K562 (cell line): Measurements from ENCODE around the gene ZNF17. TPM values are rescaled to one million over a fixed set of nuclear protein-coding genes. Genes with fewer than 3 reads are reported as not detected.

Source experiments
- ATF1 ChIP-seq, 2 experiments: fragments of 450-650 bp in 1 of 2; IDR thresholded peaks; 2 replicates each; pipeline ENCODE4 v1.6.1; 2016; ENCODE audit warnings: missing compliant biosample characterization in 1 of 2, missing genetic modification characterization in 1 of 2
- BCOR ChIP-seq: fragments of 450-650 bp; IDR thresholded peaks from 2 replicates; pipeline ENCODE4 v1.6.1; 2016
- ELF2 ChIP-seq: fragments of 250-450 bp; sonication (Bioruptor Pico); IDR thresholded peaks from 2 replicates; pipeline ENCODE4 v1.5.0; 2021; ENCODE audit warnings: mild to moderate bottlenecking
- ETV6 ChIP-seq, 3 experiments: fragments of 150-350 bp in 1 of 3; sonication (generic) in 1 of 3; formaldehyde crosslinking in 1 of 3; IDR thresholded peaks; 2 replicates each; pipeline versions ENCODE4 v1.6.1 to v1.8.0; 2014 to 2022; ENCODE audit warnings: borderline replicate concordance in 2 of 3, low read depth in 2 of 3, antibody characterized with exemption in 1 of 3, low read length in 1 of 3, mild to moderate bottlenecking in 1 of 3, missing genetic modification reagents in 1 of 3
- FOXA3 ChIP-seq, 2 experiments: fragments of 450-650 bp in 1 of 2; sonication (generic) in 1 of 2; formaldehyde crosslinking; IDR thresholded peaks in 1 of 2; conservative IDR thresholded peaks in 1 of 2; 2 replicates each; pipeline versions ENCODE4 v1.4.0 to v1.8.0; 2020 to 2022; ENCODE audit warnings: mild to moderate bottlenecking in 2 of 2, missing genetic modification reagents in 1 of 2
- GABPB2 ChIP-seq: fragments of 250-450 bp; sonication (Bioruptor Pico); conservative IDR thresholded peaks from 2 replicates; pipeline ENCODE4 v1.5.1; 2021; ENCODE audit warnings: mild to moderate bottlenecking
- GTF2E2 ChIP-seq: fragments of 200-800 bp; sonication (Bioruptor generic); IDR thresholded peaks from 2 replicates; pipeline ENCODE4 v1.6.1; 2016; ENCODE audit warnings: missing genetic modification characterization, missing compliant biosample characterization
- HEY1 ChIP-seq: fragments of 250-450 bp; sonication (Bioruptor Pico); IDR thresholded peaks from 2 replicates; pipeline ENCODE4 v1.5.0; 2020; ENCODE audit warnings: mild to moderate bottlenecking, moderate library complexity, borderline replicate concordance
- JUN ChIP-seq, 2 experiments: sonication (generic) in 1 of 2; formaldehyde crosslinking in 1 of 2; IDR thresholded peaks; 2 replicates each; pipeline versions ENCODE4 v1.6.1 to v1.8.0; 2012 to 2022; ENCODE audit warnings: borderline replicate concordance in 2 of 2, mild to moderate bottlenecking in 2 of 2, improper control_type of control experiment in 1 of 2, low read depth in 1 of 2, low read length in 1 of 2, missing genetic modification reagents in 1 of 2
- KAT7 ChIP-seq: sonication (generic); formaldehyde crosslinking; IDR thresholded peaks from 2 replicates; pipeline ENCODE4 v1.8.0; 2022; ENCODE audit warnings: missing genetic modification reagents, mild to moderate bottlenecking, borderline replicate concordance
- MCM5 ChIP-seq: fragments of 450-650 bp; IDR thresholded peaks from 2 replicates; pipeline ENCODE4 v1.6.1; 2016; ENCODE audit warnings: low read depth
- NR2C1 ChIP-seq, 2 experiments: fragments of 450-650 bp; IDR thresholded peaks; 2 replicates each; pipeline ENCODE4 v1.6.1; 2017; ENCODE audit warnings: mild to moderate bottlenecking in 2 of 2, antibody characterized with exemption in 1 of 2, inconsistent platforms in 1 of 2, missing compliant biosample characterization in 1 of 2, missing genetic modification characterization in 1 of 2
- PTRF ChIP-seq: fragments of 450-650 bp; IDR thresholded peaks from 2 replicates; pipeline ENCODE4 v1.6.1; 2016; ENCODE audit warnings: mild to moderate bottlenecking, missing genetic modification characterization, missing compliant biosample characterization
- ZEB2 ChIP-seq: fragments of 450-650 bp; IDR thresholded peaks from 2 replicates; pipeline ENCODE4 v1.6.1; 2016
- ZFX ChIP-seq: sonication (generic); formaldehyde crosslinking; IDR thresholded peaks from 2 replicates; pipeline ENCODE4 v1.8.0; 2022; ENCODE audit warnings: mild to moderate bottlenecking, missing genetic modification reagents, moderate library complexity
- ZNF140 ChIP-seq: fragments of 250-450 bp; sonication (Bioruptor Pico); IDR thresholded peaks from 2 replicates; pipeline ENCODE4 v1.8.0; 2021; ENCODE audit warnings: moderate library complexity, mild to moderate bottlenecking, inconsistent platforms
- ZNF174 ChIP-seq: fragments of 250-450 bp; sonication (Bioruptor Pico); IDR thresholded peaks from 2 replicates; pipeline ENCODE4 v1.4.0; 2020; ENCODE audit warnings: mild to moderate bottlenecking
- ZNF311 ChIP-seq: fragments of 250-450 bp; sonication (Bioruptor Pico); IDR thresholded peaks from 2 replicates; pipeline ENCODE4 v1.4.0; 2020; ENCODE audit warnings: mild to moderate bottlenecking, moderate library complexity
- ZSCAN29 ChIP-seq: fragments of 450-650 bp; IDR thresholded peaks from 2 replicates; pipeline ENCODE4 v1.6.1; 2017
- polyA plus RNA-seq, 8 experiments: library from polyadenylated mRNA; depleted of rRNA in 4 of 8; stranded (reverse) in 5 of 8; unstranded in 3 of 8; fragments of >200 nt; fragmentation: Nextera tagmentation in 2 of 8; fragmentation: Illumina TruSeq in 1 of 8; extraction: Ambion mirVana in 2 of 8; extraction: Trizol in 1 of 8; gene quantifications; 2 replicates each; pipeline versions ENCODE4 v1.2.1 to v1.2.3, GENCODE V29; 2011 to 2014; ENCODE audit warnings: inconsistent platforms in 1 of 8, missing spikeins in 1 of 8
- total RNA-seq, 7 experiments: library from RNA; depleted of rRNA in 6 of 7; stranded (reverse); fragments of >200 nt in 6 of 7; fragmentation: Illumina TruSeq in 2 of 7; extraction: Trizol in 2 of 7; gene quantifications; 2 replicates each; pipeline versions ENCODE4 v1.2.1 to v1.2.3, GENCODE V29; 2011 to 2021; ENCODE audit warnings: low replicate concordance in 1 of 7
- TF ChIP-seq, protein P1 (sequence below): fragments of 450-650 bp; formaldehyde crosslinking; IDR thresholded peaks from 2 replicates; pipeline ENCODE4 v1.4.0; 2020; ENCODE audit warnings: mild to moderate bottlenecking
- TF ChIP-seq, protein P2 (sequence below): fragments of 450-650 bp; formaldehyde crosslinking; IDR thresholded peaks from 2 replicates; pipeline ENCODE4 v1.4.0; 2020; ENCODE audit warnings: mild to moderate bottlenecking, moderate library complexity
- TF ChIP-seq, protein P3 (sequence below): fragments of 450-650 bp; IDR thresholded peaks from 2 replicates; pipeline ENCODE4 v1.7.0; 2016; ENCODE audit warnings: borderline replicate concordance
- TF ChIP-seq, protein P4 (sequence below): sonication (generic); formaldehyde crosslinking; IDR thresholded peaks from 2 replicates; pipeline ENCODE4 v1.8.0; 2022; ENCODE audit warnings: mild to moderate bottlenecking, missing genetic modification reagents

Gene ZNF17
- total and polyA plus RNA-seq, 9 of the 15 experiments (the other 6 are each of a cell fraction or from before 2014, with no cell fraction given): 5.3 to 8.6 (median 6.5) TPM

DNA sequence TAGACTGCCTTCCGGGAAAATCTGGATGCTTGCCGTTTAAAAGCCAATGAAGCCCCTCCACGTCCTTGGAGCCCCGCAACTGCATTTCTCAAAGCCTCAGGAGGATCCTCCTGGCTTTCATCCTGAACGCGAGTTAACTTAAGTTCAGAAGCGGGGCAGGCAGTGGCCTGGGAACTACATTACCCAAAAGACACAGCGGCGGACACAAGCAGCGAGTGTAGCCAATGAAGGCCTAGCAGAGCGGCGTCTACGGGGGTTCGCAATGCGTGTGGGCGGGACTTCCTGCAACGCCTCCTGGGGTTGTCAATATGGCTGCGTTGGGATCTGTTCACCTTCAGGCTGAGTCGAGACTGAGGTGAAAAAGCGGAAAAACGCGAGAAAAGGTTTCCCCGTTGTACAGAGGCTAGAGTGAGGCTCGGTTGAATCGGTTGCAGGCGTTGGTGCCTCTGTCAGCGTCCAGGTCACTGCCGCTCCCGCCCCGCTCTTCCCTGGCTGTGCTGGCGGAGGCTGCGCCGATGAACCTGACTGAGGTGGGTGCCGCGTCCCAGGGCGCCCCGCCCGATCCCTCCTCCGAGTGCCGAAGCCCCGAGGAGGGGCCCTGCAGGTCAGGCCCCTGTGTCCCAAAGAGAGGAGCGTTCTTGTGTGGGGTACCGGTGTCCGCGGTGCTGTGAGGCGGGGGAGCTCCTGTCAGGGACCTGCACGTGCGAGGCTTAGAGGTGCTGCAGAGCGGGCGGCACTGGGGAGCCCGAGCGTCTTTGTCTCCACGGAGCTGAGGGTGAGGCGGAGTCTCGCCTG is at the start of gene ZNF17 (continued):
- TF ChIP-seq ETV6 (IDR thresholded peaks at IDR 0.05; ENCODE audit: borderline replicate concordance in 1 of 2, low read depth in 2 of 2, low read length in 1 of 2) (no peak), ETV6 (CRISPR knock-in tag; IDR thresholded peaks at IDR 0.05; ENCODE audit: borderline replicate concordance) (no peak), PTRF (tag) (no peak), GTF2E2 (tag) (0 out of 2 replicates have a peak, but pooled peaks have one; percentile 32), ZNF174 (CRISPR knock-in tag) (no peak), HEY1 (CRISPR knock-in tag) (no peak), ATF1 (CRISPR knock-in tag; IDR thresholded peaks at IDR 0.05) (peak; percentile 27; the same call in 1 of the 2 replicates), ATF1 (tag; IDR thresholded peaks at IDR 0.05) (peak; percentile 94), ZNF140 (CRISPR knock-in tag) (no peak), ELF2 (CRISPR knock-in tag) (no peak), MCM5 (no peak), GABPB2 (no peak), FOXA3 (CRISPR knock-in tag; conservative IDR thresholded peaks at IDR 0.05 in 1 of 2, IDR thresholded peaks at IDR 0.05 in 1 of 2) (peak in 1 of 2 experiments; percentile 90; a peak in 2 of 4 replicates), ZNF311 (CRISPR knock-in tag) (no peak), ZFX (no peak), NR2C1 (IDR thresholded peaks at IDR 0.05) (peak; percentile 82), NR2C1 (tag; IDR thresholded peaks at IDR 0.05) (peak; percentile 91), KAT7 (no peak), JUN (IDR thresholded peaks at IDR 0.05; ENCODE audit: borderline replicate concordance, low read depth, low read length) (no peak), JUN (CRISPR knock-in tag; IDR thresholded peaks at IDR 0.05; ENCODE audit: borderline replicate concordance) (no peak), ZSCAN29 (no peak), ZEB2 (no peak), BCOR (no peak)
- TF ChIP-seq, protein P1, sequence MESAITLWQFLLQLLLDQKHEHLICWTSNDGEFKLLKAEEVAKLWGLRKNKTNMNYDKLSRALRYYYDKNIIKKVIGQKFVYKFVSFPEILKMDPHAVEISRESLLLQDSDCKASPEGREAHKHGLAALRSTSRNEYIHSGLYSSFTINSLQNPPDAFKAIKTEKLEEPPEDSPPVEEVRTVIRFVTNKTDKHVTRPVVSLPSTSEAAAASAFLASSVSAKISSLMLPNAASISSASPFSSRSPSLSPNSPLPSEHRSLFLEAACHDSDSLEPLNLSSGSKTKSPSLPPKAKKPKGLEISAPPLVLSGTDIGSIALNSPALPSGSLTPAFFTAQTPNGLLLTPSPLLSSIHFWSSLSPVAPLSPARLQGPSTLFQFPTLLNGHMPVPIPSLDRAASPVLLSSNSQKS (CRISPR knock-in tag): no peak
- TF ChIP-seq, protein P2, sequence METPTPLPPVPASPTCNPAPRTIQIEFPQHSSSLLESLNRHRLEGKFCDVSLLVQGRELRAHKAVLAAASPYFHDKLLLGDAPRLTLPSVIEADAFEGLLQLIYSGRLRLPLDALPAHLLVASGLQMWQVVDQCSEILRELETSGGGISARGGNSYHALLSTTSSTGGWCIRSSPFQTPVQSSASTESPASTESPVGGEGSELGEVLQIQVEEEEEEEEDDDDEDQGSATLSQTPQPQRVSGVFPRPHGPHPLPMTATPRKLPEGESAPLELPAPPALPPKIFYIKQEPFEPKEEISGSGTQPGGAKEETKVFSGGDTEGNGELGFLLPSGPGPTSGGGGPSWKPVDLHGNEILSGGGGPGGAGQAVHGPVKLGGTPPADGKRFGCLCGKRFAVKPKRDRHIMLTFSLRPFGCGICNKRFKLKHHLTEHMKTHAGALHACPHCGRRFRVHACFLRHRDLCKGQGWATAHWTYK (CRISPR knock-in tag): no peak
- TF ChIP-seq, protein P3, sequence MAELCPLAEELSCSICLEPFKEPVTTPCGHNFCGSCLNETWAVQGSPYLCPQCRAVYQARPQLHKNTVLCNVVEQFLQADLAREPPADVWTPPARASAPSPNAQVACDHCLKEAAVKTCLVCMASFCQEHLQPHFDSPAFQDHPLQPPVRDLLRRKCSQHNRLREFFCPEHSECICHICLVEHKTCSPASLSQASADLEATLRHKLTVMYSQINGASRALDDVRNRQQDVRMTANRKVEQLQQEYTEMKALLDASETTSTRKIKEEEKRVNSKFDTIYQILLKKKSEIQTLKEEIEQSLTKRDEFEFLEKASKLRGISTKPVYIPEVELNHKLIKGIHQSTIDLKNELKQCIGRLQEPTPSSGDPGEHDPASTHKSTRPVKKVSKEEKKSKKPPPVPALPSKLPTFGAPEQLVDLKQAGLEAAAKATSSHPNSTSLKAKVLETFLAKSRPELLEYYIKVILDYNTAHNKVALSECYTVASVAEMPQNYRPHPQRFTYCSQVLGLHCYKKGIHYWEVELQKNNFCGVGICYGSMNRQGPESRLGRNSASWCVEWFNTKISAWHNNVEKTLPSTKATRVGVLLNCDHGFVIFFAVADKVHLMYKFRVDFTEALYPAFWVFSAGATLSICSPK: no peak
- TF ChIP-seq, protein P4, sequence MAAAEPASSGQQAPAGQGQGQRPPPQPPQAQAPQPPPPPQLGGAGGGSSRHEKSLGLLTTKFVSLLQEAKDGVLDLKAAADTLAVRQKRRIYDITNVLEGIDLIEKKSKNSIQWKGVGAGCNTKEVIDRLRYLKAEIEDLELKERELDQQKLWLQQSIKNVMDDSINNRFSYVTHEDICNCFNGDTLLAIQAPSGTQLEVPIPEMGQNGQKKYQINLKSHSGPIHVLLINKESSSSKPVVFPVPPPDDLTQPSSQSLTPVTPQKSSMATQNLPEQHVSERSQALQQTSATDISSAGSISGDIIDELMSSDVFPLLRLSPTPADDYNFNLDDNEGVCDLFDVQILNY: no peak
